Measurements from ENCODE around the gene EMC7. TPM values are rescaled to one million over a fixed set of nuclear protein-coding genes. Genes with fewer than 3 reads are reported as not detected.
A peak's percentile ranks its signal among the peaks of the same experiment; 100 is the strongest.

Gene EMC7
- total and polyA plus RNA-seq, 2 experiments from 2014 or later: 18.3 to 55.1 TPM

DNA sequence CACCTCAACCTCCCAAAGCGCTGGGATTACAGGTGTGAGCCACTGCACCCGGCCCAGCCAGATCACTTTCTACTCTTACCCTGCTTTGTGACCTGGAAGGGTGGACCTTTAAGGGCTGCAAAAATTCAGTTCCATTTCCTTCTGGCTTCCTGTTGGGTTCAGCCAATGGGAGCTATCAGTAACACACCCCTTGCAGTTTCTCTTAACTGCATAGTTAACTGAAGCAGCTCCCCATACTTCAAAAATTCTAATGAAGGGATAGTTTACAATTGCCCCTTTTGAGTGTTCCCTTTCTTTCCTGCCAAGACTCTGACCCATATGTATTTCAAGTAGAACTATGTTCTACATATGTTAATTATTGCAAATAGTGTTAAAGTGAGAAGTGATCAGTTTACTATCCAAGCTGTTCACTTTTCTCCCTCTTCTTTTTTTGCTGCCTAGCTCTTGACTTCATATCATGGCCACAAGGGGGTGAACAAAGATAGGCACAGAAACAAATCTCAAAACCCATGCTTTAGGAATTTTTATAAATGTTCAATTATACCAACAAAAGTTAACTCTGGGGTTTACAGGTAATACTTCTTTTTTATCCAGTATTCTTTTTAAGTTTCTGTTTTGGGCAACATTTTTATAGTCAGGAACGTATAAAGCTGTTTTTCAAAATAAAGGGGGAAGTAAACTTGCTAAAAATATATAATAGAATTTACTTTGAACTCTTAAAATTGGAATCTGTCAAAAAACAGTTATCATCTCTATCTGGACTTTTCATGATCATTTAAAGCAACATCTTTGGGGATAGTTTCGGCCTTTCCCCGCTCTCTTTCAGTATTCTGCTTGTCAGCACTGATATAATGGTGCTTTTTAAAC, 8.4 kb upstream of the EMC7 start:
- no peak for TF ChIP-seq JUNB (IDR thresholded peaks at IDR 0.05; ENCODE audit: unreplicated experiment)
- TF ChIP-seq, protein P1, sequence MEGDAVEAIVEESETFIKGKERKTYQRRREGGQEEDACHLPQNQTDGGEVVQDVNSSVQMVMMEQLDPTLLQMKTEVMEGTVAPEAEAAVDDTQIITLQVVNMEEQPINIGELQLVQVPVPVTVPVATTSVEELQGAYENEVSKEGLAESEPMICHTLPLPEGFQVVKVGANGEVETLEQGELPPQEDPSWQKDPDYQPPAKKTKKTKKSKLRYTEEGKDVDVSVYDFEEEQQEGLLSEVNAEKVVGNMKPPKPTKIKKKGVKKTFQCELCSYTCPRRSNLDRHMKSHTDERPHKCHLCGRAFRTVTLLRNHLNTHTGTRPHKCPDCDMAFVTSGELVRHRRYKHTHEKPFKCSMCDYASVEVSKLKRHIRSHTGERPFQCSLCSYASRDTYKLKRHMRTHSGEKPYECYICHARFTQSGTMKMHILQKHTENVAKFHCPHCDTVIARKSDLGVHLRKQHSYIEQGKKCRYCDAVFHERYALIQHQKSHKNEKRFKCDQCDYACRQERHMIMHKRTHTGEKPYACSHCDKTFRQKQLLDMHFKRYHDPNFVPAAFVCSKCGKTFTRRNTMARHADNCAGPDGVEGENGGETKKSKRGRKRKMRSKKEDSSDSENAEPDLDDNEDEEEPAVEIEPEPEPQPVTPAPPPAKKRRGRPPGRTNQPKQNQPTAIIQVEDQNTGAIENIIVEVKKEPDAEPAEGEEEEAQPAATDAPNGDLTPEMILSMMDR (conservative IDR thresholded peaks at IDR 0.05; ENCODE audit: low read depth in 2 of 2): peak; percentile 76 to 94
- no peak overlapping the region for H3K27ac Mint-ChIP-seq
- H3K4me3 Mint-ChIP-seq: no peak overlapping the region
- no peak overlapping the region for H3K4me3 ChIP-seq
- H3K36me3 ChIP-seq (ENCODE audit: insufficient read depth): no peaks in the 10 kb centered on the region
- DNase-seq (ENCODE audit: low spot score) (peak; percentile 71), ATAC-seq (peak; percentile 69)
- H4K20me1 ChIP-seq (replicated peaks; ENCODE audit: insufficient read depth): no peaks in the 10 kb centered on the region
- no peak overlapping the region for H3K4me2 ChIP-seq
- no peaks in the 10 kb centered on the region for H3F3A ChIP-seq (replicated peaks; ENCODE audit: low read depth)
- H3K79me2 ChIP-seq (replicated peaks; ENCODE audit: insufficient read depth): no peaks in the 10 kb centered on the region
- no peaks in the 10 kb centered on the region for H3K36me3 Mint-ChIP-seq (ENCODE audit: low read depth)
- peak overlapping the region; percentile 35; the same call in 1 of the 2 replicates for H2AFZ ChIP-seq
- H3K27ac ChIP-seq (ENCODE audit: low read depth): no peak overlapping the region
- H3K4me1 ChIP-seq (ENCODE audit: insufficient read depth): no peaks in the 10 kb centered on the region
- H3K9me3 Mint-ChIP-seq: no peaks in the 10 kb centered on the region; the same call in 2 of the 3 replicates
- H3K9me2 ChIP-seq (ENCODE audit: insufficient read depth): no peaks in the 10 kb centered on the region
- H3K27me3 ChIP-seq (ENCODE audit: insufficient read depth): no peaks in the 10 kb centered on the region
- H3K27me3 Mint-ChIP-seq (ENCODE audit: insufficient read depth, low read depth, poor library complexity): peaks cover 8% of the 10 kb centered on the region
- H3K4me1 Mint-ChIP-seq: peaks cover 6% of the 10 kb centered on the region; the same call in 2 of the 3 replicates

DNA sequence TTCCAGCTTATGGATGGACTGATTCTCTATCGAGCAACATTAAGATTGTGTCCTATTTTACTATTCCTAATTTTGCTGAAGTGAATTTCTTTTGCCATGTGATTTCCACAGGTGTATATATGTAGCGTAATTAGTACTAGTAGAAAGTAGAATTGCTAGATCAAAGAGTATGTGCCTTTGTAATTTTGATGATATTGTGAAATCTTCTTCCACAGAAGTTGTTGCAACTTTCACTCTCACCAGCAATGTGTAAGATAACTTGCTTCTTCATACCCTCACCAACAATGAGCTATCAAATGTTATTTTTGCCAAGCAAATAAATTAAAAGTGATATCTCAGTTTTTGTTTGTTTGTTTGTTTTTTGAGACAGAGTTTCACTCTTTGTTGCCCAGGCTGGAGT, 5.7 kb upstream of the EMC7 start:
- Histone ChIP-seq H4K20me1 (replicated peaks; ENCODE audit: insufficient read depth) (no peaks in the 10 kb centered on the region), H3K4me3 (no peak overlapping the region), H2AFZ (no peak overlapping the region), H3K36me3 (ENCODE audit: insufficient read depth) (no peaks in the 10 kb centered on the region), H3K27ac (ENCODE audit: low read depth) (no peak overlapping the region), H3K27me3 (ENCODE audit: insufficient read depth) (no peaks in the 10 kb centered on the region), H3K4me2 (no peak overlapping the region), H3F3A (replicated peaks; ENCODE audit: low read depth) (0 out of 2 replicates have a peak, but pooled peaks cover 3% of the 10 kb centered on the region), H3K4me1 (ENCODE audit: insufficient read depth) (no peaks in the 10 kb centered on the region), H3K9me2 (ENCODE audit: insufficient read depth) (no peaks in the 10 kb centered on the region), H3K79me2 (replicated peaks; ENCODE audit: insufficient read depth) (no peaks in the 10 kb centered on the region)
- DNase-seq (ENCODE audit: low spot score) (no peak), ATAC-seq (no peak)
- TF ChIP-seq, protein P2, sequence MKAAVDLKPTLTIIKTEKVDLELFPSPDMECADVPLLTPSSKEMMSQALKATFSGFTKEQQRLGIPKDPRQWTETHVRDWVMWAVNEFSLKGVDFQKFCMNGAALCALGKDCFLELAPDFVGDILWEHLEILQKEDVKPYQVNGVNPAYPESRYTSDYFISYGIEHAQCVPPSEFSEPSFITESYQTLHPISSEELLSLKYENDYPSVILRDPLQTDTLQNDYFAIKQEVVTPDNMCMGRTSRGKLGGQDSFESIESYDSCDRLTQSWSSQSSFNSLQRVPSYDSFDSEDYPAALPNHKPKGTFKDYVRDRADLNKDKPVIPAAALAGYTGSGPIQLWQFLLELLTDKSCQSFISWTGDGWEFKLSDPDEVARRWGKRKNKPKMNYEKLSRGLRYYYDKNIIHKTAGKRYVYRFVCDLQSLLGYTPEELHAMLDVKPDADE (IDR thresholded peaks at IDR 0.05): no peak
- TF ChIP-seq ZNF331 (CRISPR knock-in tag; IDR thresholded peaks at IDR 0.05; ENCODE audit: low read depth): no peak
- TF ChIP-seq POLR2AphosphoS5 (IDR thresholded peaks at IDR 0.05; ENCODE audit: low read depth): no peak
- no peak for TF ChIP-seq ZNF114 (CRISPR knock-in tag; IDR thresholded peaks at IDR 0.05)
- TF ChIP-seq STAT1 (IDR thresholded peaks at IDR 0.05; ENCODE audit: unreplicated experiment): no peak
- no peak for TF ChIP-seq NANOG (IDR thresholded peaks at IDR 0.05; ENCODE audit: borderline replicate concordance)
- TF ChIP-seq, protein P3, sequence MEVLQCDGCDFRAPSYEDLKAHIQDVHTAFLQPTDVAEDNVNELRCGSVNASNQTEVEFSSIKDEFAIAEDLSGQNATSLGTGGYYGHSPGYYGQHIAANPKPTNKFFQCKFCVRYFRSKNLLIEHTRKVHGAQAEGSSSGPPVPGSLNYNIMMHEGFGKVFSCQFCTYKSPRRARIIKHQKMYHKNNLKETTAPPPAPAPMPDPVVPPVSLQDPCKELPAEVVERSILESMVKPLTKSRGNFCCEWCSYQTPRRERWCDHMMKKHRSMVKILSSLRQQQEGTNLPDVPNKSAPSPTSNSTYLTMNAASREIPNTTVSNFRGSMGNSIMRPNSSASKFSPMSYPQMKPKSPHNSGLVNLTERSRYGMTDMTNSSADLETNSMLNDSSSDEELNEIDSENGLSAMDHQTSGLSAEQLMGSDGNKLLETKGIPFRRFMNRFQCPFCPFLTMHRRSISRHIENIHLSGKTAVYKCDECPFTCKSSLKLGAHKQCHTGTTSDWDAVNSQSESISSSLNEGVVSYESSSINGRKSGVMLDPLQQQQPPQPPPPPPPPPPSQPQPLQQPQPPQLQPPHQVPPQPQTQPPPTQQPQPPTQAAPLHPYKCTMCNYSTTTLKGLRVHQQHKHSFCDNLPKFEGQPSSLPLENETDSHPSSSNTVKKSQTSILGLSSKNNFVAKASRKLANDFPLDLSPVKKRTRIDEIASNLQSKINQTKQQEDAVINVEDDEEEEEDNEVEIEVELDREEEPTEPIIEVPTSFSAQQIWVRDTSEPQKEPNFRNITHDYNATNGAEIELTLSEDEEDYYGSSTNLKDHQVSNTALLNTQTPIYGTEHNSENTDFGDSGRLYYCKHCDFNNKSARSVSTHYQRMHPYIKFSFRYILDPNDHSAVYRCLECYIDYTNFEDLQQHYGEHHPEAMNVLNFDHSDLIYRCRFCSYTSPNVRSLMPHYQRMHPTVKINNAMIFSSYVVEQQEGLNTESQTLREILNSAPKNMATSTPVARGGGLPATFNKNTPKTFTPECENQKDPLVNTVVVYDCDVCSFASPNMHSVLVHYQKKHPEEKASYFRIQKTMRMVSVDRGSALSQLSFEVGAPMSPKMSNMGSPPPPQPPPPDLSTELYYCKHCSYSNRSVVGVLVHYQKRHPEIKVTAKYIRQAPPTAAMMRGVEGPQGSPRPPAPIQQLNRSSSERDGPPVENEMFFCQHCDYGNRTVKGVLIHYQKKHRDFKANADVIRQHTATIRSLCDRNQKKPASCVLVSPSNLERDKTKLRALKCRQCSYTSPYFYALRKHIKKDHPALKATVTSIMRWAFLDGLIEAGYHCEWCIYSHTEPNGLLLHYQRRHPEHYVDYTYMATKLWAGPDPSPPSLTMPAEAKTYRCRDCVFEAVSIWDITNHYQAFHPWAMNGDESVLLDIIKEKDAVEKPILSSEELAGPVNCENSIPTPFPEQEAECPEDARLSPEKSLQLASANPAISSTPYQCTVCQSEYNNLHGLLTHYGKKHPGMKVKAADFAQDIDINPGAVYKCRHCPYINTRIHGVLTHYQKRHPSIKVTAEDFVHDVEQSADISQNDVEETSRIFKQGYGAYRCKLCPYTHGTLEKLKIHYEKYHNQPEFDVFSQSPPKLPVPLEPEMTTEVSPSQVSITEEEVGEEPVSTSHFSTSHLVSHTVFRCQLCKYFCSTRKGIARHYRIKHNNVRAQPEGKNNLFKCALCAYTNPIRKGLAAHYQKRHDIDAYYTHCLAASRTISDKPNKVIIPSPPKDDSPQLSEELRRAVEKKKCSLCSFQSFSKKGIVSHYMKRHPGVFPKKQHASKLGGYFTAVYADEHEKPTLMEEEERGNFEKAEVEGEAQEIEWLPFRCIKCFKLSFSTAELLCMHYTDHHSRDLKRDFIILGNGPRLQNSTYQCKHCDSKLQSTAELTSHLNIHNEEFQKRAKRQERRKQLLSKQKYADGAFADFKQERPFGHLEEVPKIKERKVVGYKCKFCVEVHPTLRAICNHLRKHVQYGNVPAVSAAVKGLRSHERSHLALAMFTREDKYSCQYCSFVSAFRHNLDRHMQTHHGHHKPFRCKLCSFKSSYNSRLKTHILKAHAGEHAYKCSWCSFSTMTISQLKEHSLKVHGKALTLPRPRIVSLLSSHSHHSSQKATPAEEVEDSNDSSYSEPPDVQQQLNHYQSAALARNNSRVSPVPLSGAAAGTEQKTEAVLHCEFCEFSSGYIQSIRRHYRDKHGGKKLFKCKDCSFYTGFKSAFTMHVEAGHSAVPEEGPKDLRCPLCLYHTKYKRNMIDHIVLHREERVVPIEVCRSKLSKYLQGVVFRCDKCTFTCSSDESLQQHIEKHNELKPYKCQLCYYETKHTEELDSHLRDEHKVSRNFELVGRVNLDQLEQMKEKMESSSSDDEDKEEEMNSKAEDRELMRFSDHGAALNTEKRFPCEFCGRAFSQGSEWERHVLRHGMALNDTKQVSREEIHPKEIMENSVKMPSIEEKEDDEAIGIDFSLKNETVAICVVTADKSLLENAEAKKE (CRISPR knock-in tag; IDR thresholded peaks at IDR 0.05): no peak
- no peak for TF ChIP-seq EZH2phosphoT487 (IDR thresholded peaks at IDR 0.05; ENCODE audit: unreplicated experiment)
- TF ChIP-seq CREB1 (CRISPR knock-in tag; IDR thresholded peaks at IDR 0.05; ENCODE audit: low read depth): no peak
- Mint-ChIP-seq H3K4me1 (peaks cover 6% of the 10 kb centered on the region; the same call in 2 of the 3 replicates), H3K4me3 (no peak overlapping the region), H3K27ac (no peak overlapping the region), H3K9me3 (peaks cover 4% of the 10 kb centered on the region; the same call in 2 of the 3 replicates), H3K27me3 (ENCODE audit: insufficient read depth, low read depth, poor library complexity) (peaks cover 3% of the 10 kb centered on the region), H3K36me3 (ENCODE audit: low read depth) (no peaks in the 10 kb centered on the region)
